ENCODE data around the gene C1QTNF2. TPM values are rescaled to one million over a fixed set of nuclear protein-coding genes. Genes with fewer than 3 reads are reported as not detected.

C1QTNF2 gene
- total and polyA plus RNA-seq, 2 of the 8 experiments (the other 6 are each of a cell fraction or from before 2014, with no cell fraction given): 1.0 to 2.0 TPM

DNA sequence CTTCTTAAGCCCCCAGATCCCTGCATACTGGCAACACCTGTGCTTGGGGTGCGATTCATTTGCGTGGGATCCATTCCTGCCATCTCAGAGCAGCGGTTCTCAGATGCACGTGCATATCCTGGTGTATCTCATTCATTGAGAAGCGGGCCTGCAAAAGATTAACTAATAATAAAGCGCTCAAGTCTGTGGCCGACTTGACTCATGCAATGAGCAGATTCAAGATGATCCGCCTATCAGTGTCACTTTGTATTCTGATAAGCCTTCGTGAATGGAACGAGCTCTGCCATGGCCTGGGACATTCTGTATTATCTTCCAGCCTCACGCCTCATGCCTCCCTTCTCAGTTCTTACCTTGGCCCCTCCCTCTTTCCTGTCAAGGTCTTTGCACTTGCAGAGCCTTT, 22.3 kb downstream of the C1QTNF2 start (continued):
- TF ChIP-seq, protein P1, sequence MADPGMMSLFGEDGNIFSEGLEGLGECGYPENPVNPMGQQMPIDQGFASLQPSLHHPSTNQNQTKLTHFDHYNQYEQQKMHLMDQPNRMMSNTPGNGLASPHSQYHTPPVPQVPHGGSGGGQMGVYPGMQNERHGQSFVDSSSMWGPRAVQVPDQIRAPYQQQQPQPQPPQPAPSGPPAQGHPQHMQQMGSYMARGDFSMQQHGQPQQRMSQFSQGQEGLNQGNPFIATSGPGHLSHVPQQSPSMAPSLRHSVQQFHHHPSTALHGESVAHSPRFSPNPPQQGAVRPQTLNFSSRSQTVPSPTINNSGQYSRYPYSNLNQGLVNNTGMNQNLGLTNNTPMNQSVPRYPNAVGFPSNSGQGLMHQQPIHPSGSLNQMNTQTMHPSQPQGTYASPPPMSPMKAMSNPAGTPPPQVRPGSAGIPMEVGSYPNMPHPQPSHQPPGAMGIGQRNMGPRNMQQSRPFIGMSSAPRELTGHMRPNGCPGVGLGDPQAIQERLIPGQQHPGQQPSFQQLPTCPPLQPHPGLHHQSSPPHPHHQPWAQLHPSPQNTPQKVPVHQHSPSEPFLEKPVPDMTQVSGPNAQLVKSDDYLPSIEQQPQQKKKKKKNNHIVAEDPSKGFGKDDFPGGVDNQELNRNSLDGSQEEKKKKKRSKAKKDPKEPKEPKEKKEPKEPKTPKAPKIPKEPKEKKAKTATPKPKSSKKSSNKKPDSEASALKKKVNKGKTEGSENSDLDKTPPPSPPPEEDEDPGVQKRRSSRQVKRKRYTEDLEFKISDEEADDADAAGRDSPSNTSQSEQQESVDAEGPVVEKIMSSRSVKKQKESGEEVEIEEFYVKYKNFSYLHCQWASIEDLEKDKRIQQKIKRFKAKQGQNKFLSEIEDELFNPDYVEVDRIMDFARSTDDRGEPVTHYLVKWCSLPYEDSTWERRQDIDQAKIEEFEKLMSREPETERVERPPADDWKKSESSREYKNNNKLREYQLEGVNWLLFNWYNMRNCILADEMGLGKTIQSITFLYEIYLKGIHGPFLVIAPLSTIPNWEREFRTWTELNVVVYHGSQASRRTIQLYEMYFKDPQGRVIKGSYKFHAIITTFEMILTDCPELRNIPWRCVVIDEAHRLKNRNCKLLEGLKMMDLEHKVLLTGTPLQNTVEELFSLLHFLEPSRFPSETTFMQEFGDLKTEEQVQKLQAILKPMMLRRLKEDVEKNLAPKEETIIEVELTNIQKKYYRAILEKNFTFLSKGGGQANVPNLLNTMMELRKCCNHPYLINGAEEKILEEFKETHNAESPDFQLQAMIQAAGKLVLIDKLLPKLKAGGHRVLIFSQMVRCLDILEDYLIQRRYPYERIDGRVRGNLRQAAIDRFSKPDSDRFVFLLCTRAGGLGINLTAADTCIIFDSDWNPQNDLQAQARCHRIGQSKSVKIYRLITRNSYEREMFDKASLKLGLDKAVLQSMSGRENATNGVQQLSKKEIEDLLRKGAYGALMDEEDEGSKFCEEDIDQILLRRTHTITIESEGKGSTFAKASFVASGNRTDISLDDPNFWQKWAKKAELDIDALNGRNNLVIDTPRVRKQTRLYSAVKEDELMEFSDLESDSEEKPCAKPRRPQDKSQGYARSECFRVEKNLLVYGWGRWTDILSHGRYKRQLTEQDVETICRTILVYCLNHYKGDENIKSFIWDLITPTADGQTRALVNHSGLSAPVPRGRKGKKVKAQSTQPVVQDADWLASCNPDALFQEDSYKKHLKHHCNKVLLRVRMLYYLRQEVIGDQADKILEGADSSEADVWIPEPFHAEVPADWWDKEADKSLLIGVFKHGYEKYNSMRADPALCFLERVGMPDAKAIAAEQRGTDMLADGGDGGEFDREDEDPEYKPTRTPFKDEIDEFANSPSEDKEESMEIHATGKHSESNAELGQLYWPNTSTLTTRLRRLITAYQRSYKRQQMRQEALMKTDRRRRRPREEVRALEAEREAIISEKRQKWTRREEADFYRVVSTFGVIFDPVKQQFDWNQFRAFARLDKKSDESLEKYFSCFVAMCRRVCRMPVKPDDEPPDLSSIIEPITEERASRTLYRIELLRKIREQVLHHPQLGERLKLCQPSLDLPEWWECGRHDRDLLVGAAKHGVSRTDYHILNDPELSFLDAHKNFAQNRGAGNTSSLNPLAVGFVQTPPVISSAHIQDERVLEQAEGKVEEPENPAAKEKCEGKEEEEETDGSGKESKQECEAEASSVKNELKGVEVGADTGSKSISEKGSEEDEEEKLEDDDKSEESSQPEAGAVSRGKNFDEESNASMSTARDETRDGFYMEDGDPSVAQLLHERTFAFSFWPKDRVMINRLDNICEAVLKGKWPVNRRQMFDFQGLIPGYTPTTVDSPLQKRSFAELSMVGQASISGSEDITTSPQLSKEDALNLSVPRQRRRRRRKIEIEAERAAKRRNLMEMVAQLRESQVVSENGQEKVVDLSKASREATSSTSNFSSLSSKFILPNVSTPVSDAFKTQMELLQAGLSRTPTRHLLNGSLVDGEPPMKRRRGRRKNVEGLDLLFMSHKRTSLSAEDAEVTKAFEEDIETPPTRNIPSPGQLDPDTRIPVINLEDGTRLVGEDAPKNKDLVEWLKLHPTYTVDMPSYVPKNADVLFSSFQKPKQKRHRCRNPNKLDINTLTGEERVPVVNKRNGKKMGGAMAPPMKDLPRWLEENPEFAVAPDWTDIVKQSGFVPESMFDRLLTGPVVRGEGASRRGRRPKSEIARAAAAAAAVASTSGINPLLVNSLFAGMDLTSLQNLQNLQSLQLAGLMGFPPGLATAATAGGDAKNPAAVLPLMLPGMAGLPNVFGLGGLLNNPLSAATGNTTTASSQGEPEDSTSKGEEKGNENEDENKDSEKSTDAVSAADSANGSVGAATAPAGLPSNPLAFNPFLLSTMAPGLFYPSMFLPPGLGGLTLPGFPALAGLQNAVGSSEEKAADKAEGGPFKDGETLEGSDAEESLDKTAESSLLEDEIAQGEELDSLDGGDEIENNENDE (IDR thresholded peaks at IDR 0.05; ENCODE audit: insufficient replicate concordance, low read length): no peak
